OCI-LY1 (cell line): Measurements from ENCODE around the gene LOXL4.

ENCODE experiments used
- EZH2 ChIP-seq: fragments of 200-600 bp; sonication (generic), shearing (Covaris generic); IDR thresholded peaks from 2 replicates; pipeline ENCODE4 v1.8.0; 2017; ENCODE audit warnings: borderline replicate concordance, mixed run types, mild to moderate bottlenecking, antibody characterized with exemption, low read length, moderate library complexity, mixed read lengths
- TF ChIP-seq, protein P1 (sequence below): fragments of 200-600 bp; sonication (generic), shearing (Covaris generic); IDR thresholded peaks from 2 replicates; pipeline ENCODE4 v1.5.1; 2017; ENCODE audit warnings: mild to moderate bottlenecking, antibody characterized with exemption, low read length, moderate library complexity, mixed read lengths

DNA sequence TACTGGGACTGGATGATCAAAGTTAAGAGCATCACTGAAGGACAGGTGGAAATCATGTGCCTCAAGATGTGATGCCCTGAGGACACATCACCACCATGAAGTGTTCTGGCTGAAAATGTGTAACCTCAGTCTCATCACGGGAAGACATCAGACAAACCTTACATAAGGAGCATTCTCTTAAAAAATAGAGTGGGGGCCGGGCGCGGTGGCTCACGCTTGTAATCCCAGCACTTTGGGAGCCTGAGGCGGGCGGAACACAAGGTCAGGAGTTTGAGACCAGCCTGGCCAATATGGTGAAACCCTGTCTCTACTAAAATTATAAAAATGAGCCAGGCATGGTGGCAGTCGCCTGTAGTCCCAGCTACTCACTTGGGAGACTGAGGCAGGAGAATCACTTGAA is 65.6 kb downstream of the LOXL4 start:
- TF ChIP-seq, protein P1, sequence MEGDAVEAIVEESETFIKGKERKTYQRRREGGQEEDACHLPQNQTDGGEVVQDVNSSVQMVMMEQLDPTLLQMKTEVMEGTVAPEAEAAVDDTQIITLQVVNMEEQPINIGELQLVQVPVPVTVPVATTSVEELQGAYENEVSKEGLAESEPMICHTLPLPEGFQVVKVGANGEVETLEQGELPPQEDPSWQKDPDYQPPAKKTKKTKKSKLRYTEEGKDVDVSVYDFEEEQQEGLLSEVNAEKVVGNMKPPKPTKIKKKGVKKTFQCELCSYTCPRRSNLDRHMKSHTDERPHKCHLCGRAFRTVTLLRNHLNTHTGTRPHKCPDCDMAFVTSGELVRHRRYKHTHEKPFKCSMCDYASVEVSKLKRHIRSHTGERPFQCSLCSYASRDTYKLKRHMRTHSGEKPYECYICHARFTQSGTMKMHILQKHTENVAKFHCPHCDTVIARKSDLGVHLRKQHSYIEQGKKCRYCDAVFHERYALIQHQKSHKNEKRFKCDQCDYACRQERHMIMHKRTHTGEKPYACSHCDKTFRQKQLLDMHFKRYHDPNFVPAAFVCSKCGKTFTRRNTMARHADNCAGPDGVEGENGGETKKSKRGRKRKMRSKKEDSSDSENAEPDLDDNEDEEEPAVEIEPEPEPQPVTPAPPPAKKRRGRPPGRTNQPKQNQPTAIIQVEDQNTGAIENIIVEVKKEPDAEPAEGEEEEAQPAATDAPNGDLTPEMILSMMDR, result no peak
- no peak for TF ChIP-seq EZH2
